ENCODE results near the gene LGALS1. TPM values are rescaled to one million over a fixed set of nuclear protein-coding genes. Genes with fewer than 3 reads are reported as not detected.

LGALS1 gene
- total RNA-seq, 1 experiment from 2014 or later = 32.8 TPM

DNA sequence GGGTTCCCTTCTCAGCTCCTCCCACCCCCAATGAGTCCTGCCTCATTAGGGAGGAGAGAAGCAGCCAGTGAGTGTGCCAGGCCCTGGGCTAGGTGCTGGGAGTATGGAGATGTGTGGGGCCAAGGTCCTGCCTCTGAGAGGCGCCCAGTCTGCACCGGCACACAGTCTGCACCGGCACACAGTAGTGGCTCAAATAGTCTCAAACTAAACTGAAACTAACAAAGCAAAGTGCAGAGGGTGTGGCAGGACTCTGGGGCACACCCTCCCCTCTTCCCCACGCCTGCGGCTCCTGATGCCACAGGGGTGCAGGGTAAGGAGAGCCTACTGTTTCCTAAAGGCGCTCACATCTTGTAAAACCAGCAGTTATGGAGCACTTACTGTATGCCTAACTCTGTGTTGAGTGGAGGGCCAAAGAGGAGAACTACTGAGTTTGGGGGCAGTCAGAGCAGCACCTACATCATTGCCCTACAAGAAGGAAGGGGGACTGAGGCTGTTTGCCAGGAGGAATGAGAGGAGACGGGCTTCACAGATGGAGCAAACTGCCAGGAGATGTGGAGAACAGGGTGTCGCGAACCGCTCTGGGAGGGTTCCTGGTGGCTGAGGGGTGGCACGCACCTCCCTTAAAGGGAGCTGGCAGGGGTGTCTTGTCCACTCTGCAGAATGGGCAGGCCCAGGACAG lies 36.9 kb upstream of the LGALS1 start:
- H4K5ac ChIP-seq (ENCODE audit: insufficient read length, low read depth, low read length) = no peak overlapping the region
- peaks cover 5% of the 10 kb centered on the region; the same call in 1 of the 2 replicates for H3K4me1 ChIP-seq (ENCODE audit: insufficient read depth, low read length)
- H3K79me1 ChIP-seq (ENCODE audit: insufficient read depth, low read depth, low read length, poor library complexity, severe bottlenecking) = no peaks in the 10 kb centered on the region
- Mint-ChIP-seq H3K4me1 (peaks cover 33 to 38% of the 10 kb centered on the region in 2 experiments), H3K27ac (peak overlapping the region in 1 of 3 experiments; percentile 70; a peak in 1 of 7 replicates), H3K4me3 (peak overlapping the region; percentile 76 to 91), H3K9me3 (no peaks in the 10 kb centered on the region), H3K27me3 (ENCODE audit: low read depth) (no peaks in the 10 kb centered on the region; the same call in 1 of the 2 replicates), H3K36me3 (ENCODE audit: insufficient read depth in 1 of 3, low read depth in 3 of 3) (peaks cover 2 to 13% (median 6%) of the 10 kb centered on the region in 3 experiments)
- H3K4ac ChIP-seq (ENCODE audit: low read depth, low read length) = no peak overlapping the region
- TF ChIP-seq, protein P1, sequence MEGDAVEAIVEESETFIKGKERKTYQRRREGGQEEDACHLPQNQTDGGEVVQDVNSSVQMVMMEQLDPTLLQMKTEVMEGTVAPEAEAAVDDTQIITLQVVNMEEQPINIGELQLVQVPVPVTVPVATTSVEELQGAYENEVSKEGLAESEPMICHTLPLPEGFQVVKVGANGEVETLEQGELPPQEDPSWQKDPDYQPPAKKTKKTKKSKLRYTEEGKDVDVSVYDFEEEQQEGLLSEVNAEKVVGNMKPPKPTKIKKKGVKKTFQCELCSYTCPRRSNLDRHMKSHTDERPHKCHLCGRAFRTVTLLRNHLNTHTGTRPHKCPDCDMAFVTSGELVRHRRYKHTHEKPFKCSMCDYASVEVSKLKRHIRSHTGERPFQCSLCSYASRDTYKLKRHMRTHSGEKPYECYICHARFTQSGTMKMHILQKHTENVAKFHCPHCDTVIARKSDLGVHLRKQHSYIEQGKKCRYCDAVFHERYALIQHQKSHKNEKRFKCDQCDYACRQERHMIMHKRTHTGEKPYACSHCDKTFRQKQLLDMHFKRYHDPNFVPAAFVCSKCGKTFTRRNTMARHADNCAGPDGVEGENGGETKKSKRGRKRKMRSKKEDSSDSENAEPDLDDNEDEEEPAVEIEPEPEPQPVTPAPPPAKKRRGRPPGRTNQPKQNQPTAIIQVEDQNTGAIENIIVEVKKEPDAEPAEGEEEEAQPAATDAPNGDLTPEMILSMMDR (conservative IDR thresholded peaks at IDR 0.05) = no peak
- H3K14ac ChIP-seq (ENCODE audit: insufficient read depth, low read length) = no peak overlapping the region
- H2BK12ac ChIP-seq (ENCODE audit: insufficient read length, low read depth, low read length) = no peak overlapping the region
- H3K4me2 ChIP-seq (ENCODE audit: insufficient read depth, insufficient read length, low read length) = peak overlapping the region; percentile 82
- no peak overlapping the region for H3K56ac ChIP-seq (ENCODE audit: insufficient read length, low read depth, low read length)
- H3K23me2 ChIP-seq (ENCODE audit: insufficient read length, low read depth, low read length, poor library complexity, severe bottlenecking) = peaks cover 8% of the 10 kb centered on the region
- no peaks in the 10 kb centered on the region for H3K79me2 ChIP-seq (ENCODE audit: insufficient read depth, low read length)
- H3K9me3 ChIP-seq (ENCODE audit: control insufficient read depth, low read depth, low read length) = no peaks in the 10 kb centered on the region
- H2BK120ac ChIP-seq (ENCODE audit: low read depth, low read length, poor library complexity, severe bottlenecking) = no peak overlapping the region
- no peak overlapping the region for H3K18ac ChIP-seq (ENCODE audit: insufficient read length, low read depth, low read length)
- no peak overlapping the region for H2BK5ac ChIP-seq (ENCODE audit: insufficient read length, low read length)
- no peak overlapping the region for H2AK5ac ChIP-seq (ENCODE audit: insufficient read length, low read length)
- H2BK15ac ChIP-seq (ENCODE audit: low read depth, low read length) = no peak overlapping the region
- peak; percentile 45 for DNase-seq
- no peak overlapping the region for H4K91ac ChIP-seq (ENCODE audit: insufficient read length, low read depth, low read length)
- H3K27me3 ChIP-seq (ENCODE audit: insufficient read depth, low read length) = no peaks in the 10 kb centered on the region
- H2BK20ac ChIP-seq (ENCODE audit: low read depth, low read length, poor library complexity, severe bottlenecking) = no peak overlapping the region
- H2AFZ ChIP-seq (ENCODE audit: low read length) = no peak overlapping the region
- H3K9ac ChIP-seq (ENCODE audit: extremely low read depth, insufficient read length, low read length) = no peak overlapping the region
- no peak overlapping the region for H3K27ac ChIP-seq (ENCODE audit: insufficient read length, low read depth, low read length)
- H3T11ph ChIP-seq (ENCODE audit: low read length) = no peak overlapping the region
- H3K23ac ChIP-seq (ENCODE audit: insufficient read length, low read depth, low read length) = no peak overlapping the region
- H4K20me1 ChIP-seq (ENCODE audit: control insufficient read depth, insufficient read depth, insufficient read length) = no peaks in the 10 kb centered on the region
- no peak overlapping the region for H4K8ac ChIP-seq (replicated peaks; ENCODE audit: insufficient read length, low read depth, low read length)
- no CpG with 5 or more reads among the region's 11 CpGs for WGBS (ENCODE audit: extremely low coverage, insufficient read length, low lambda C conversion rate)
